ENCODE results near the gene EVC.
A peak's percentile ranks its signal among the peaks of the same experiment; 100 is the strongest.

Gene EVC

DNA sequence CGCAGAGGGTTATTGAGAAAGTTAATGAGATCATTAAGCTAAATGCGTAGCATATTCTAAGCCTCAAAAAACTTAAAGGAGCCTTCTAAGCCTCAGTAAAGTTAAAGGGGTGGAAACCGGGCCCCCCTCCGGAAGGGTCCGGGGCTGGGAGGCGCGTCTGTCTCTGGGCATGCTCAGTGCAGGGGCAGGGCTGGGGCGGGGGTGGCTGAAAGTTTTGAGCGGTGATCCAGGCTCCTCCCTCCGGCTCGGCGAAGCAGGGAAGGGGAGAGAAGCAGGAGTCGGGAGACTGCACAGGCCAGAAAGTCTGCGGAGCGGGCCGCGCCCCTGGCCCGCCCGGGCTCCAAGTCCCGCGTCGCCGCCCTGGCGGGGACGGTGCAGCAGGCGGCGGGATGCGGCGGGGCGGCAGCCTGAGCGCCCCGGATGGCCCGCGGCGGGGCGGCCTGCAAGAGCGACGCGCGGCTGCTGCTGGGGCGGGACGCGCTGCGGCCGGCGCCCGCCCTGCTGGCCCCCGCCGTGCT lies at the start of gene EVC:
EVC (plus strand) TSS at position 241 of the 518 bp plus-strand sequence; CDS start at position 421, 180 bp downstream.
- peak; percentile 33 for DNase-seq

DNA sequence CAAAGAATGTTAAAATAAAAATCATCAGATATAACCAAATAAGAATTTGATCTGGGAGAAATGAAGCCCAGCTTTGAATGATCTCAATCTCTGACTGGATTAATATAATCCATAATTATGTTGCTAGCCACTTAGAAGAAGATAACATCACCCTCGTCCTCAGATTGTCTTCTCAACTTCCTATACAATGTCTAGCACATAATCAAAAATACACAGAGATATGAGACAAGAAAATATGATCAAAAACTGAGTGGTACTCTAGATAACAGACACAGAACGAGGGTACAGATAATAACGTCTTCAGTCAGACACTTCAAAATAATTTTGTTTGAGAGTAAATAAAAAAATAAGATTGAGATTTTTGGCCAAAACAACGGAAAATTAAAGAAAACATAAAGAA lies 49.8 kb upstream of the EVC start:
- no peak for DNase-seq

DNA sequence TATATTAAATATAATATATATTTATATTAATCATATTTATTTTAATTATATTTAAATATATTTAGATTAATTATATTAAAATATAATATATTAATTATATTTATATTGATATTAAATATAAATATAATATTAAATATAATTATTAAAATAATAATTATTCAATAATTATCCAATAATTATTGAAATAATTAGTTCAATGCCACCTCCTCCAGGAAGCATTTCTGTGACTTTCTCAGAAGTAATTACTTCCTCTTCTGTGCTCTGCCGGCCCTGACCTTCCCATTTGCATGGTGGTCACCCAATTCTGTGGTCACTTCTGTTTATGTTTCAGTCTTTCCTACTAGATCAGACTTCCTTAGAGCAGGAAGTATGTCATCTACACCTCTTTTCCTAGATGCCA lies 48.4 kb upstream of the EVC start:
- DNase-seq: no peak

DNA sequence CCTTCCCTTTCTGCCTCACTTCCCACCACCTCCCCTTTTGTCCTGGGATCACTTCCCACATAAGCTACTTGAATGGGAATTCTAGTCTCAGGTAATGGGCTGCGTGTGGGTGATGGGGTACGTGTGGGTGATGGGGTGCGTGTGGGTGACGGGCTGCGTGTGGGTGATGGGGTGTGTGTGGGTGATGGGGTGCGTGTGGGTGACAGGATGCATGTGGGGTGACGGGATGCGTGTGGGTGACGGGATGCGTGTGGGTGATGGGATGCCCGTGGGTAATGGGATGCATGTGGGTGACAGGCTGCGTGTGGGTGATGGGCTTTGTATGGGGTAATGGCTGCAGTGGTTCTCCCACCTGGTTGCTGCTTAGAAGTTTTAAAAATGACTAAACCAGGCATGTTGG lies 46.2 kb upstream of the EVC start:
- no peak for DNase-seq

DNA sequence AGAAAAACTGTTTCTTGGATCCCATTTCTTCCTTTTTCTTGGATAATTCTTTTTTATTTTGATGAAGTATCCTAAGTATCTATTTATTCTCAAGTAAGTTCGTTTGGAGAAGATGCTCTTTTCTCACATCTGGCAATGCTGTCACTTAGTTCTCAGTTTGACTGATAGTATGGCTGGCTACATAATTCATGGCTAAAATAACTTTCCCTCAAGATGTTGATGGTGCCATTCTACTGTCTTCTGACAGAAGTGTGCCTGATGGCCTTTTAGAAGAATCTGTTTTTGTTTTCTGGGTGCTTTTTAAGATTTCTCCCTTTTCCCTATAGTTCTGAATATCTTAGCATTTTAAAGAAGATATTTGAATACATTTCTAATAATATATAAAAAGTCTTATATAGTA lies 44.3 kb upstream of the EVC start:
- DNase-seq: no peak

DNA sequence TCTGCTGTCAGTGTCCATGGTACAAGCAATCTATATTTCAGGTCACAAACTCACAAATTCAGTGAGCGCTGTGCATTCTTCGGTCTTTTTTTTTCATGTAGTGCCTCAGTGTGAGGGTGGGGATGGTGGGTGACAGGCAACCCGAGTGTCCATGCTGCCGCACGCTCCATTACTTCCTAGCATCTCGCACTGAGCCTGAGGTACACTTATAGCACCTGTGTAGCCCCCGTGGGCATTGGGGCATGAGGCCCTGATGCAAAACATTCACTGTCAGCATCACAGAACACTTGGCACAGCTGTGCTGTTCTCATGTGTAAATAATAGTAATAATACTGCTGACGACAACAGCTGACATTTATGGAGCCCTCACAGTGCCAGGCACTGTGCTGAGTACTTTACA lies 34.2 kb upstream of the EVC start:
- DNase-seq: no peak

DNA sequence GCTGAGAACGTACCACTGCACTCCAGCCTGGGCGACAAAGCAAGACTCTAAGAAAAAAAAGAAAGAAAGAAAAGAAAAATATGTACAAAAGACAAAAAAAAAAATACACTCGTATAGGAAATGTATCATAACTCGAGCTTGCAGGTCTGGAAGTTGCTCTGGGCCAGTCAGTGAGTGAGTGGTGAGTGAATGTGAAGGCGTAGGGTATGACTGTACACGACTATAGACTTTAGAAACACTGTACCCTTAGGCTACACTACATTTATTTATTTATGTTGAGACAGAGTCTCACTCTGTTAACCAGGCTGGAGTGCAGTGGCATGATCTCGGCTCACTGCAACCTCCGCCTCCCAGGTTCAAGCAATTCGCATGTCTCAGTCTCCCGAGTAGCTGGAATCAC lies 32.0 kb upstream of the EVC start:
- no peak for DNase-seq

DNA sequence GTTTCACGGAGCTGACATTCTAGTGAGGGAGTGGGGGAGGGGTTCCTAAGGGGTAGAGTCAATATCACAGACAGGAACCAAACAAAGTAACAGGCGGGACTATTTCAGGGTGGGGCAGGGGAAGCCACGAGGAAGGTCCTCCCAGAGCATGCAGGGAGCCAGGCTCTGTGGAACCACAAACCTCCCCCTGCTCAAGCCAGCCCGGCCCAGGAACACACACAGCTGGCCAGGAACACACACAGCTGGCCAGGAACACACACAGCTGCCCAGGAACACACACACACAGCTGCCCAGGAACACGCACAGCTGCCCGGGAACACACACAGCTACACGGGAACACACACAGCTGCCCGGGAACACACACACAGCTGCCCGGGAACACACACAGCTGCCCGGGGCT lies 27.4 kb upstream of the EVC start:
- no peak for DNase-seq

DNA sequence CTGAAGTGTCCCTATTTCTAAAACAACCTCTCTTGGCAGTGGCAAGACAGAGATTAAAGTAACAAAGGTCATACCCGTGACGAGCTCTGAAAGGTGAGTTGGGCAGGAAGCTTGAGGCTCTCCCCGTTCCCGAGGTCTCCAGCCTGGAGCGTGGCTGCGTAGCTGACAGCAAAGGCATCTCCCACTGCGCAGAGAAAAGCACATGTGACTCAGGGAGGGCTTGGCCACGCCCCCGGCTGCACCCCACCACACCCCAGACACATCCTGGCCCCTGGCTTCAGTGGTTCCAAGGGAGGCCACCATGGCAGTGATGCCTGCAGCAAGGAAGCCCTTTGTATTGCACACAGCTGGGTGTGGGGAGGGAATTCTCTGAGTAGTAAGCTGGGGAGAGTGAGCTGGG lies 25.7 kb upstream of the EVC start:
- no peak for DNase-seq

DNA sequence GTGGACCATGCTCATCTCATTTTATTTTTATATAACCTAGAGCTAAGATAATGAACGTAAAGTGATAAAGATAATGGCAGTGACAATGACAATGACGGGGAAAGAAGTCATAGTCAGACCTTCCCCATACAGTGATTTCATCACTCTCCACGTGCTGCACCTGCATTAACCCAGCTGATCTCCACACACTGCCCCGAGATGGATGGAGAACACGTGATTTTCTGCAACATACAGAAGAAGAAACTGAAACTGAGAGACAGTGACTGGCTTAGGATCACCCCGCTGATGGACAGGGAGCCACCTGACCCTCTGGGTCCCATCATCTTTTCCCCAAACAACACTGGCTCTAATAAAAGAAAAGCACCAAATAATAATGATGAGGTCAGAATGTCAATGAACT lies 24.7 kb upstream of the EVC start:
- DNase-seq: no peak

DNA sequence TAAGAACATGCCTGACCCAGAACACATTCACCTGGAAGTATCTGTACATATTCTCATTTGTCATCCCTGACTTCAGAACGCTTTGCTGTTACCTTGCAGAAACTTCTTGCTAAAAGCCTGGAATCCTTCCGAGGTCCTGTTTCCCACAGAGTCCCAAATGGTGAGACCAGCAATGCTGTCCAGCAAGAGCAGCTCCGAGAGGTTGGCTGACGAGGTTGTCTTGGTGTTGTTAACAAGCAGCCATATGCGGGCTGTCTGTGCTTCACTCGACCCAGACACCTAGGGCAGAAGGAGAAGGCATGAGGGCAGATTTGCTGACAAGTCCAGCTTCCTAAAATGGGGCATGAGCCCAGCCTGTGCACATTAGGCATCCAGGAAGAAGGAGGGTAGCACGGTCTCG lies 21.9 kb upstream of the EVC start:
- DNase-seq: no peak

DNA sequence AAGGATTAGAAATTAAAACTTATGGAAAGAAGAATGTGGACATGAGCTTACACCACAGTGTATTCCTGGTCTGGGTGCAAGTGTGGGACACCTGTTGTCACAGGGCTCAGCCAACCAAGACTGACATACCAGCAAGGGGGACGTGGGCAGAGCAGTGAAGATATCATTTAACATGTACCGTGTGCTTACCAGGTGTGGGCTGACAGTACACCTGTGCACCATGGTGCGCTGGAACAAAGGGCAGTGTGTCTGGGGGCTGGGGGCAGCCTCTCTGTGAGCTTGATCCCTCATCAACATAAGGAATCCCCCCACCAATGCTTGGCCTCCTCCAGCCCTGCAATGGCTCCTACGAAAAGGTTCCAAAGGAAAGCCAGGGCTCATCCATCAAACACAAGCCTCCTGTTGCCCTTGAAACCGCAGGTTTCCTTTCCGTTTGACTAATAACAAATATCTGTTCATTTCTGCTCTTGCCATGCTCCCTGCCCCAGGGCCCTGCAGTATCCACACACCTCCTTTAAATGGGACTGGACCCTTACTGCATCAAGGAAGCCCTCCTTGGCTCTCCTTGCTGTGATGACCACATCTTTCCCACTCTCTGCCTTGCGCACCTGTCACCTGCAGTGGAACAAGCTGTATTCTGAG lies 19.4 kb upstream of the EVC start:
- DNase-seq: no peak

DNA sequence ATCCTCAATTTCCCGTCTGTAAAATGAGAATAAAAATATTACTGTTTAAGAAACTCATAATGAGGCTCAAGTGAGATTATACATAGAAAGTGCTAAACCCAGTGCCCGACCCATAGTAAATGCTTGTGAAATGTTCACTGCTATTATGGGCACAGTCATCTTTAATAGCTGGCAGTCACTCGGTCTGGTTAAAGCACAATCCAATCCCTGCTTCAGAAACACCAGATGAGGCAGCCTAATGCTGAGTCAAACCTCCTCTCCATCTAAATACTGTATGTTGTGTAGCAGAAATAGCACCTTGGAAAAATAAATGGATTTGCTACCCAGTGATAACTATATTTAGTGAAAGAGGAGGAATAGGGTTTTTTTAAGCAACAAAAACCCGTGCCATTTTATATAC lies 17.1 kb upstream of the EVC start:
- DNase-seq: no peak

DNA sequence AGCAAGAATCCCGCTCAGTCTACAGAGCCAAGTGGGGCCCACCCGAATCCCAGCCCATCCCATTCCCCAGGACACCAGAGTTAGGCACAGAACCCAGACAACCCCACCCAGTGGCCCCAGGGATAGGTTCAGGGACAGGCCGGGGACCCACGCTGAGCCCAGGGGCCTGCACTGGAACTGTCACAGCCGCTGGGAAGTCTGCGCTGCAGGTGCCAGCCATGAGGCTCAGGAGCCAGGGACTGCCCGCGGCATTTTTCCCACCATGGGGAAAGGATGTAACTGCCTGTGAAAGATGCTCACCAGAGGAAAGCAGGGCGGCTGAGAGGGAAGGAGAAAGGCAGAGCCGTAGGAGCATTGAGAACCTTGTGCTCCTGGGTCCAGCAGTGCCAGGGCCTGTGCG lies 14.7 kb upstream of the EVC start:
- no peak for DNase-seq

DNA sequence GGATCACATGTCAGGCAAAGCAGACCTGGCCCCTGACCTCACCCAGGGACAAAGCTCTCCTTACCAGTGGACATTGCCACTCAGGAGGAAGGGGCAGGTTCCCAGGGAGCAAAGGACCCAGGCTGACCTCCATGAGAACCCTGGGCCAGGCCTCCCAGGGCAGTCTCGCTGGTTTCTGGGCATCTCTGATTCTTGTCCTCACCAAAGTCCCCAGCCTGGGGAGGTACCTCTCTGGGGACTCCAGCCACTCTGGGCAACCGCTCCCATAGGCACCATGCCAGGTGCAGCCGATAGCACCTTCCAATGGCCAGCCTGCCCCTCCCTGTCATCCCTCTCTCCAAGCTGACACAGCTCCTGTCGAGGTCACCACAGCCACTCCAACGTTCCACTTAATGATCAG lies 10.5 kb upstream of the EVC start:
- DNase-seq: no peak

DNA sequence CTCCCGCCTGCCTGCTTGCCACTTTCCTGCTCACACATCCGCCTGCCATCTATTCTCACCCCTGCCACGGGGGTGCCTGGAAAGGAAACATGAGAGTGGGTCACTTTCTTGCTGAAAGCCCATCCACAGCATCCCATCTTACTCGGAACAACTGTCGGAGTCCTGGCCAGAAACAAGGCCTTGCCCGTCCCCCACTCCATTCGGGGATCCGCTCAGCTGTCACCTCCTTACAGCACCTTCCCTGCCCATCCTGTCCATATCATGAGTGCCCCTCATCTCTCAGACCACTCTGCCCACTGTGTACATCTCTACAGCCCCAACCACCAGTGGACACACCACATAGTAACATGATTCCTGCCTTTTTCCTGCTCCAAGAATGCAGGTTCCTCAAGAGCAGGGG lies 9.0 kb upstream of the EVC start:
- no peak for DNase-seq

DNA sequence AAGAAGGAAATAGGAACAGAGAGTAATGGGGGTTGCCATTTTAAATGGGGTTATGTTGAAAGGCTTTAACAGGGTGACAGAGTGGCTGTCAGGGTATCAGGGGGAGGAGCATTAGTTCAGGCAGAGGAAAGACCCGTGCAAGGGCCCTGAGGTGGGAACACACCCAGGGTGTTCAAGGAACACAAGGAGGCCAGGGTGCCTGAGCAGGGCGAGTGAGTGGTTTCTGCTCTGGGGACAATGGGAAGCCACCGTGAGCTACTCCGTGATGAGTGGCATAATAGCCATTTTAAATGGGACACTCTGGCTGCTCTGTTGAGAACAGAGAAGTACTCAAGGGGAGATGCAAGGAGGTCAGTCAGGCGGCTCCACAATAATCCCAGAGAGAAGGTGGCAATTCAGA lies 7.2 kb upstream of the EVC start:
- no peak for DNase-seq

DNA sequence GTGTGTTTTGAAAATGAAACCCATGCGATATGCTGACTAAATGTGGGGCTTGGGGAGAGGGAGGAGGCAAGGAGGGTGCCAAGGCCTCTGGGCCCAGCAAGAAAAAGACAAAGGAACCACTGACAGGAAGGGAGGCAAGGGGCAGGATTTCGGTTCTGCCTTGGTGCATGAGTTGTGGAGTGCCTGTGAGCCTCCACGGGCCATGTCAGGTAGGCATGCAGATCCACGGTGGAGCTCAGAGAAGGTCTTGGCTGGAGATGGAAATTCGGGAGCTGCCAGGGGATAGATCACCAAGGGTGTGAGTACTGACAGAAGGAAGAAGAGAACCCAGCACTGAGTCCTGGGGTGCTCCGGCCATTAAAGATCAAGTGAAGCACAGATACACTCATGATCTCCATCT lies 6.7 kb upstream of the EVC start:
- no peak for DNase-seq

DNA sequence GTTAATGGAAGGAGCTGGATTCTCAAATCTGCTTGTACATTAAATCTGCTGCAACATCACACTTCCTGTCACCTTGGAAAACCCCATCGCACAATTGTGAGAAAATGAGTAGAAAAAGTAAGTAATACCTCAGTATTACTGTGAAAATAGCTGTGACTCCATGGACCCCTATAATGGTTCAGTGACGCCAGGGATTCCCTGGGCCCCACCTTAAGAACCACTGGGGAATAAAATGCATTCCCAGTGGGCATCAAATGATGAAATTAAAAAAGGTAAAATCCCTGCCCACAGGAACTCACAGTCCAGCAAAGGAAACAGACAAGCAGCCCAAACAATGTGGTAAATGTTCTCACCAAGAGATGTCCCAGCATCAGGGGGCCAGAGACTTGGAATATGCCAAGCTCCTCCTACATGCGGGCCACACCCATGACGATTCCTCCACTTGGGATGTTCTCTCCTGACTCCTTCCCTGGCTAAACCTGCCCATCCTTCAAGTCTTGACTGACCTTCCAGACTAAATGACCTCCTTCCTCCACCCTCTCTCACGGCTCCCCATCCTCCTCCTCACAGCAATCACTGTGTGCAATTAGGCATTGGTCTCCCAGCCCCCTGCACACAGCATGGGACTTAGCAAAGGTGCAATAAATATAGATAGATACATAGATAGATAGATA lies 5.2 kb upstream of the EVC start:
- DNase-seq: no peak

DNA sequence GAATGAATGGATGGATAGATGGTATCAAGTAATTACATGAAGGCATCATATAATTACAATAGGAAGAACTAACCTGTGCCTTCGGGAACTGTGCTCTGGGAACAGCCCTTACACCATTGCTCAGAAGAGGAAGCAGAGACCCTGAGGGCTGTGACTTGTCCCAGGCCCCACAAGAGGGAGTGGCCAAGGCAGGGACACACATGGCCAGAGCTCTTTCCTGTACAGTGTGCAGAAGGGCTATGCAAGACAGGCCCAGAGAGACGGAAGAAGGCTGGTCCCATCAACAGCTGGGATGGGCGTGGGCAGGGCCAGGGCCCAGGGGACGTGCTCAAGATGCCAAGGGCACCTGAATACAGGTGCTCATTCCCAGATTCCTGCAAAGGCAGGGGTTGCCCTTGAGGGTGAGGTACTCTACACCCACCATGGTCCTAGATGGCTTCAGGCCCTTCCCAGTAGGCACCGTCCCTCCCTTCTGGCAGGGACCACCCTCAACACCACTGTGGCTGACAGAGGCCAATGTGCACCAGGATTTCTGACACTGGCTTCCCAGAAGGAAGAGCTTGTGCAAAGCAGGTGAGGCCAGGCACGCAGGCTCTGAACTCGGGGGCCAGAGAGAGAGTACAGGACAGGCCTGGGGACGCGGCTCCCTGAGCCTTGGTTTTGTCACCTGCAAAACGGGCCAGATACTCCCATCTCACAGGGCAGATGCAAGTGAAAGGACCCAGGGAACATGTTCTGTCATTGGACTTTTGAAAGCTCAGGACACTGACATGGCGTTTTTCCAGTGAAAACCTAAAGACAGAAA lies 4.3 kb upstream of the EVC start:
- no peak for DNase-seq

DNA sequence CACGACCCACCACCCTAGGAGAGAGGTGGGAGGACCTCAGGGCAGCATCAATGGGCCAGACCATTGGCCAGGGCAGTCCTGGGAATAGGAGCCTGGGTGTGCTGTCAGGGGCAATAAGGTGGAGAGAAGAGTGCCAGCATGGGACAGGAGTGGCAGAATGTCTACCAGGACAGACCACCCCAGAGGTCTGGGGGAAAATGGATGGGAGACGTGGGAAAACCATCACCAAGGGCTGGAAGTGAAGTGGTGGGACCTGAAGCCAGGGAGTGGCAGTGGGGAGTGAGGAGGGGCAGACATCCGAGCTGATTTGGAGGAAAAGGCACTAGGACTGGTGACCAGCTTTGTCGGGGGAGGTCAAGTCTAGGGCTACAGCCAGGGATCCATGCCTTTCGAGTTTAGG lies 3.6 kb upstream of the EVC start:
- no peak for DNase-seq

DNA sequence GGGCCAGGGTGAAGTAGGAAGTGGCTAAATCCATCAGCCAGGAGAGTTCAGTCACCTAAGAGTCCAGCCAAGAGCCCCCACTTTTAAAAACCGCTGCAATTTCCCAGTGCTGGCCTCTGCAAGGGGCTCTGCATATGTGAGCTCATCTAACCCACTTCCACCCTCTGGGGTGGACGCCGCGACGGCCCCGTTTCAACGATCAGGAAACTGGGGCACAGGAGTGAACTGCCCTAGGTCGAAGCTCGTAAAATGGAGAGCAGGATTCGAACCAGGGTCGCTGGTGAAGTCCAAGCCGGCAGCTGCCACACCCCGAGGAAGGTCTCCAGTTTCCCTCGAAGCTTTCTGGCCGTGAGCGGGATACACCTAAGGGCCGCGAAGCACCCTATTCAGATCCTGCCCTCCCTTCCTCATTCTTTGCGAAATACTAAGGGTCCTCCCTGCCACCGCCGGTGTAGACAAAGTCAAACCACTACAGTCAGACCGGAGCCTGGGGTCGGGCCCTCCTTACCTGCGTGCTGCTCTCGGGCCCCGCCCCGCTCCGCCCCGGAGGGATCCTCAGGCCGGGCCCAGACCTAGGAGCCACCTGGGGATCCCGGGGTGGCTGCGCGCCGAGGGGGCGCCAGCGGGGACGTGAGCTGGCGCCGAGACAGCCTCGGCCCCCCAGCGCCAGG lies 3.1 kb upstream of the EVC start:
- no peak for DNase-seq

DNA sequence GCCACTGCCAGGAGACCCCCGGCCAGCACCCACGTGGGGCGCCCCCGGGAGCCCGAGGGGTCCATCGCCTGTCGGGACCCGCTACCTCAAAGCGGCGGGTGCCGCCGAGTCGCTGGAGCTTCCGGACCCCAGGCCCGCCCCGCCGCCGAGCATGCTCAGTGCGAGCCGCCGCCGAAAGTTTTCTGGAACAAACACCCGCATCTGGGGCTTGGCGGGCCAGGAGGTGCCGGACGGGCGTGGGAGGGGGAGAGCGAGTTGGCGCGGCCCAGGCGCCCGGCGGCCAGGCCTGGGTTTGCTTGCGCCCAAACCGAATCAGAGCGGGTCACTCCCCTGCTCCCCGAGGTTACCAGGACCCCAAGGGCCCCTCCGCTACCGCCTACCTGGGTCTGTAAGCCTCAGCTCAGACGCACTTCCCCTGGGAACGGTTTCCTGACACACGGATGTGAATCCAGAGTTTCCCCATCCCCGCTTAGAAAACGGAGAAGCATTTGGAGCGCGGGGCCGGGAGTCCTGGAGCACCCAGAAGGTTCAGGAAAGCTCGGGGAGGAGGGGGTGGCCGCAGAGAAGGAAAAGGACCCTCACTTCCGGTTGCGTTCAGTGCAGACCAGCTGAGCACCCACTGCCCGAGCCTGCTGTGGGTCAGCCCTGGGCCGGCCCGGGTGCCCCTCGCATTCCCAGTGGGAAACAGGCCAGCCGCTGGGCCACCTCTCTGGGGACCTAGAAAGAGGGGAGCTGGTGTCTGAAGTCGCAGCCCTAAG lies 2.4 kb upstream of the EVC start, which contains the start of gene EVC2:
EVC2 (minus strand) TSS at position 111 of the 758 bp plus-strand sequence; CDS start at position 65, 46 bp downstream.
- no peak for DNase-seq

Measured in NCI-H2227 treated with DMSO at 0.1 percent for 48 hours (cell line).